SK-N-SH treated with all-trans-retinoic acid at 6 μM for 48 hours (cell line): ENCODE results near the gene DIABLO.

Source experiments
- ATAC-seq: fragments of 200-7000 bp; cut with Tn5 transposase; 3 replicates; pipeline ENCODE4 v1.9.1; 2020; ENCODE audit warnings: mild to moderate bottlenecking, moderate library complexity
- ARNTL ChIP-seq: fragments of 450-650 bp; formaldehyde crosslinking; IDR thresholded peaks from 2 replicates; pipeline ENCODE4 v1.5.0; 2020; ENCODE audit warnings: low read depth, mild to moderate bottlenecking, moderate library complexity, borderline replicate concordance
- BACH2 ChIP-seq: fragments of 250-450 bp; sonication (Bioruptor Pico); IDR thresholded peaks from 2 replicates; pipeline ENCODE4 v1.9.0; 2021; ENCODE audit warnings: mild to moderate bottlenecking, borderline replicate concordance
- CREB5 ChIP-seq: fragments of 250-450 bp; sonication (Bioruptor Pico); IDR thresholded peaks from 2 replicates; pipeline ENCODE4 v1.5.1; 2020; ENCODE audit warnings: low read depth, mild to moderate bottlenecking, moderate library complexity
- CSDC2 ChIP-seq: fragments of 250-450 bp; sonication (Bioruptor Pico); IDR thresholded peaks from 2 replicates; pipeline ENCODE4 v1.5.0; 2020; ENCODE audit warnings: mild to moderate bottlenecking, moderate library complexity
- CSRNP3 ChIP-seq: fragments of 250-450 bp; sonication (Bioruptor Pico); IDR thresholded peaks from 2 replicates; pipeline ENCODE4 v1.5.1; 2021; ENCODE audit warnings: mild to moderate bottlenecking, moderate library complexity
- ESRRG ChIP-seq: fragments of 250-450 bp; sonication (Bioruptor Pico); IDR thresholded peaks from 2 replicates; pipeline ENCODE4 v1.6.1; 2021; ENCODE audit warnings: mild to moderate bottlenecking
- GLIS3 ChIP-seq: fragments of 250-450 bp; sonication (Bioruptor Pico); IDR thresholded peaks from 2 replicates; pipeline ENCODE4 v1.5.0; 2020; ENCODE audit warnings: mild to moderate bottlenecking, moderate library complexity
- ISL1 ChIP-seq: fragments of 250-450 bp; sonication (Bioruptor Pico); IDR thresholded peaks from 2 replicates; pipeline ENCODE4 v2.1.2; 2022; ENCODE audit warnings: mild to moderate bottlenecking, moderate library complexity
- OSR1 ChIP-seq: fragments of 250-450 bp; sonication (Bioruptor Pico); IDR thresholded peaks from 2 replicates; pipeline ENCODE4 v1.8.0; 2022; ENCODE audit warnings: moderate library complexity, mild to moderate bottlenecking, inconsistent platforms
- POU6F1 ChIP-seq: fragments of 250-450 bp; sonication (Bioruptor Pico); IDR thresholded peaks from 2 replicates; pipeline ENCODE4 v1.8.0; 2021; ENCODE audit warnings: low read depth, mild to moderate bottlenecking, moderate library complexity, borderline replicate concordance
- PPARA ChIP-seq: fragments of 250-450 bp; sonication (Bioruptor Pico); IDR thresholded peaks from 2 replicates; pipeline ENCODE4 v1.5.0; 2020; ENCODE audit warnings: mild to moderate bottlenecking, borderline replicate concordance
- RARB ChIP-seq: fragments of 250-450 bp; sonication (Bioruptor Pico); IDR thresholded peaks from 2 replicates; pipeline ENCODE4 v1.8.0; 2021; ENCODE audit warnings: mild to moderate bottlenecking, moderate library complexity
- SNAI2 ChIP-seq: fragments of 250-450 bp; sonication (Bioruptor Pico); IDR thresholded peaks from 2 replicates; pipeline ENCODE4 v1.5.0; 2020; ENCODE audit warnings: mild to moderate bottlenecking, moderate library complexity
- TCF4 ChIP-seq: fragments of 250-450 bp; sonication (Bioruptor Pico); IDR thresholded peaks from 2 replicates; pipeline ENCODE4 v1.8.0; 2021; ENCODE audit warnings: mild to moderate bottlenecking, moderate library complexity, borderline replicate concordance
- TOX ChIP-seq: fragments of 250-450 bp; sonication (Bioruptor Pico); IDR thresholded peaks from 2 replicates; pipeline ENCODE4 v1.8.0; 2021; ENCODE audit warnings: mild to moderate bottlenecking, moderate library complexity, borderline replicate concordance
- ZC3H10 ChIP-seq: fragments of 250-450 bp; sonication (Bioruptor Pico); IDR thresholded peaks from 2 replicates; pipeline ENCODE4 v1.5.1; 2021; ENCODE audit warnings: mild to moderate bottlenecking, moderate library complexity
- ZFP3 ChIP-seq: fragments of 250-450 bp; sonication (Bioruptor Pico); IDR thresholded peaks from 2 replicates; pipeline ENCODE4 v1.5.0; 2020; ENCODE audit warnings: mild to moderate bottlenecking, moderate library complexity
- ZFP30 ChIP-seq: fragments of 450-650 bp; formaldehyde crosslinking; IDR thresholded peaks from 2 replicates; pipeline ENCODE4 v1.5.0; 2022; ENCODE audit warnings: mild to moderate bottlenecking, moderate library complexity
- ZNF565 ChIP-seq: fragments of 450-650 bp; formaldehyde crosslinking; conservative IDR thresholded peaks from 2 replicates; pipeline ENCODE4 v1.5.0; 2020; ENCODE audit warnings: low read depth, mild to moderate bottlenecking, moderate library complexity
- ZNF70 ChIP-seq: fragments of 450-650 bp; formaldehyde crosslinking; IDR thresholded peaks from 2 replicates; pipeline ENCODE4 v1.5.0; 2020; ENCODE audit warnings: mild to moderate bottlenecking, moderate library complexity
- ZNF8 ChIP-seq: fragments of 450-650 bp; formaldehyde crosslinking; IDR thresholded peaks from 2 replicates; pipeline ENCODE4 v1.5.0; 2020; ENCODE audit warnings: mild to moderate bottlenecking, moderate library complexity

The DIABLO gene

GRCh38 chr12:122250536-122250935, 24.7 kb upstream of the DIABLO start:
- no peak for TF ChIP-seq ISL1 (CRISPR knock-in tag)
- no peak for TF ChIP-seq ESRRG (CRISPR knock-in tag)
- no peak for TF ChIP-seq BACH2
- TF ChIP-seq PPARA, result no peak
- TF ChIP-seq SNAI2 (CRISPR knock-in tag), result no peak
- TF ChIP-seq ZFP3, result no peak
- TF ChIP-seq TCF4, result no peak
- TF ChIP-seq ARNTL (CRISPR knock-in tag), result no peak
- TF ChIP-seq CSRNP3 (CRISPR knock-in tag), result no peak
- no peak for TF ChIP-seq ZFP30 (CRISPR knock-in tag)
- no peak for TF ChIP-seq ZC3H10 (CRISPR knock-in tag)
- TF ChIP-seq, all 23 proteins: peak for 0

GRCh38 chr12:122250047-122250446, 24.2 kb upstream of the DIABLO start:
- no peak for ATAC-seq
- TF ChIP-seq ZNF8 (no peak), SNAI2 (CRISPR knock-in tag) (no peak), RARB (no peak), OSR1 (CRISPR knock-in tag) (no peak), CSRNP3 (CRISPR knock-in tag) (no peak), TOX (no peak), PPARA (no peak), ZFP3 (no peak), ZNF70 (CRISPR knock-in tag) (no peak), CSDC2 (CRISPR knock-in tag) (no peak), POU6F1 (no peak), CREB5 (no peak), TCF4 (no peak), ZNF565 (CRISPR knock-in tag) (no peak), GLIS3 (CRISPR knock-in tag) (no peak), ISL1 (CRISPR knock-in tag) (no peak)

More at GRCh38 chr12:122250536-122250935, 24.7 kb upstream of the DIABLO start:
- ATAC-seq, result no peak

- ATAC-seq, result no peak
- TF ChIP-seq CSDC2 (CRISPR knock-in tag), result no peak
- no peak for TF ChIP-seq ARNTL (CRISPR knock-in tag)
- TF ChIP-seq ZC3H10 (CRISPR knock-in tag), result no peak
- TF ChIP-seq ISL1 (CRISPR knock-in tag), result no peak
- no peak for TF ChIP-seq ESRRG (CRISPR knock-in tag)
- no peak for TF ChIP-seq PPARA
- TF ChIP-seq OSR1 (CRISPR knock-in tag), result no peak
- TF ChIP-seq ZNF8, result no peak
- TF ChIP-seq CREB5, result no peak
- TF ChIP-seq, all 23 proteins: peak for 0
These were observed 19.7 kb upstream of the DIABLO start for GRCh38 chr12:122245553-122245952.

GRCh38 chr12:122244565-122245371, 18.9 kb upstream of the DIABLO start:
- TF ChIP-seq ESRRG (CRISPR knock-in tag) (no peak), SNAI2 (CRISPR knock-in tag) (no peak)
- ATAC-seq, result no peak
